Measurements from ENCODE around the gene ZNF552. TPM values are rescaled to one million over a fixed set of nuclear protein-coding genes. Genes with fewer than 3 reads are reported as not detected.
"Not testable (repeated sequence)": the region's sequence is repeated elsewhere in the genome, so short reads cannot be mapped to it uniquely, and the experiment has no call there.

Gene ZNF552
- total RNA-seq, 3 donors from 2014 or later = 18.7 to 33.1 (median 27.9) TPM

- Histone ChIP-seq H3K36me3 (ENCODE audit: low read depth) (peaks cover 7% of the 10 kb centered on the region), H3K4me3 (no peak overlapping the region), H3K9me3 (no peaks in the 10 kb centered on the region), H3K4me1 (ENCODE audit: low read depth) (no peaks in the 10 kb centered on the region)
- intact Hi-C loops (cut with DNase I, micrococcal nuclease) = no loop called here
- ATAC-seq (no peak), DNase-seq (no peak)
- no peak for TF ChIP-seq CTCF (IDR thresholded peaks at IDR 0.05)
Observed at GRCh38 chr19:57841122-57841763, 26.5 kb upstream of the ZNF552 start.

GRCh38 chr19:57838622-57839191 is 24.0 kb upstream of the ZNF552 start:
- H3K36me3 ChIP-seq (ENCODE audit: low read depth); H3K4me1 ChIP-seq (ENCODE audit: low read depth); ATAC-seq; DNase-seq; H3K4me3 ChIP-seq; intact Hi-C loops (cut with DNase I, micrococcal nuclease); H3K9me3 ChIP-seq: not testable (repeated sequence)

GRCh38 chr19:57836991-57837390 is 22.3 kb upstream of the ZNF552 start:
- ATAC-seq; H3K36me3 ChIP-seq (ENCODE audit: low read depth); H3K4me1 ChIP-seq (ENCODE audit: low read depth); intact Hi-C loops (cut with DNase I, micrococcal nuclease); H3K4me3 ChIP-seq; DNase-seq; H3K9me3 ChIP-seq: not testable (repeated sequence)

- ATAC-seq (peak; percentile 83), DNase-seq (peak in 2 of 3 donors; percentile 77 to 78)
- TF ChIP-seq CTCF (IDR thresholded peaks at IDR 0.05) = peak; percentile 15
- peaks cover 1% of the 10 kb centered on the region for H3K4me1 ChIP-seq (ENCODE audit: low read depth)
- H3K9me3 ChIP-seq = no peaks in the 10 kb centered on the region
- H3K36me3 ChIP-seq (ENCODE audit: low read depth) = no peaks in the 10 kb centered on the region
- no peak within 1 kb of the TSS for H3K4me3 ChIP-seq
- intact Hi-C loops (cut with DNase I, micrococcal nuclease) = no loop called here
Observed at GRCh38 chr19:57830071-57830602, 15.4 kb upstream of the ZNF552 start, which contains the start of gene ZNF587B. ZNF587B (plus strand) TSS chr19:57830299; CDS start chr19:57830529, 230 bp downstream.

GRCh38 chr19:57829316-57829715 is 14.6 kb upstream of the ZNF552 start:
- DNase-seq = no peak
- Histone ChIP-seq H3K36me3 (ENCODE audit: low read depth) (no peaks in the 10 kb centered on the region), H3K4me3 (no peak overlapping the region), H3K9me3 (no peaks in the 10 kb centered on the region), H3K4me1 (ENCODE audit: low read depth) (peaks cover 10% of the 10 kb centered on the region)
- ATAC-seq = no peak
- intact Hi-C loops (cut with DNase I, micrococcal nuclease) = no loop called here
- TF ChIP-seq CTCF (IDR thresholded peaks at IDR 0.05) = no peak

GRCh38 chr19:57825511-57825910 is 10.8 kb upstream of the ZNF552 start:
- Histone ChIP-seq H3K36me3 (ENCODE audit: low read depth) (no peaks in the 10 kb centered on the region), H3K4me3 (no peak overlapping the region), H3K4me1 (ENCODE audit: low read depth) (peaks cover 42% of the 10 kb centered on the region), H3K9me3 (no peaks in the 10 kb centered on the region)
- intact Hi-C loops (cut with DNase I, micrococcal nuclease) = no loop called here
- ATAC-seq (no peak), DNase-seq (no peak)
- TF ChIP-seq CTCF (IDR thresholded peaks at IDR 0.05) = no peak

GRCh38 chr19:57823608-57824007 is 8.9 kb upstream of the ZNF552 start:
- H3K36me3 ChIP-seq (ENCODE audit: low read depth); ATAC-seq; DNase-seq; intact Hi-C loops (cut with DNase I, micrococcal nuclease); H3K9me3 ChIP-seq; H3K4me3 ChIP-seq: not testable (repeated sequence)
- peaks cover 47% of the 10 kb centered on the region for H3K4me1 ChIP-seq (ENCODE audit: low read depth)

- H3K36me3 ChIP-seq (ENCODE audit: low read depth); H3K9me3 ChIP-seq; intact Hi-C loops (cut with DNase I, micrococcal nuclease); DNase-seq; ATAC-seq; H3K4me3 ChIP-seq: not testable (repeated sequence)
- H3K4me1 ChIP-seq (ENCODE audit: low read depth) = peaks cover 47% of the 10 kb centered on the region
Observed at GRCh38 chr19:57823155-57823554, 8.4 kb upstream of the ZNF552 start.

GRCh38 chr19:57821501-57821900 is 6.8 kb upstream of the ZNF552 start:
- H3K4me1 ChIP-seq (ENCODE audit: low read depth) = peaks cover 47% of the 10 kb centered on the region
- DNase-seq; intact Hi-C loops (cut with DNase I, micrococcal nuclease); H3K9me3 ChIP-seq; H3K36me3 ChIP-seq (ENCODE audit: low read depth); H3K4me3 ChIP-seq: not testable (repeated sequence)
- ATAC-seq = peak; percentile 36

- H3K36me3 ChIP-seq (ENCODE audit: low read depth); H3K4me3 ChIP-seq; H3K9me3 ChIP-seq; DNase-seq; intact Hi-C loops (cut with DNase I, micrococcal nuclease): not testable (repeated sequence)
- peak; percentile 1 for ATAC-seq
- H3K4me1 ChIP-seq (ENCODE audit: low read depth) = peaks cover 47% of the 10 kb centered on the region
Observed at GRCh38 chr19:57821095-57821494, 6.4 kb upstream of the ZNF552 start.
